Measurements from ENCODE around the gene PLA2G4B. TPM values are rescaled to one million over a fixed set of nuclear protein-coding genes. Genes with fewer than 3 reads are reported as not detected.

The PLA2G4B gene
- total RNA-seq, 4 donors from 2014 or later: 0.13 to 11.5 TPM; not detected in 2

GRCh38 chr15:41822957-41823356, 15.7 kb upstream of the PLA2G4B start:
- Histone ChIP-seq H3K9me3 (no peaks in the 10 kb centered on the region), H3K36me3 (peaks cover 0 to 66% of the 10 kb centered on the region in 2 donors), H3K27me3 (no peaks in the 10 kb centered on the region), H3K27ac (no peak overlapping the region), H3K4me3 (no peak overlapping the region), H3K4me1 (peaks cover 6% of the 10 kb centered on the region in 2 donors)
- in situ Hi-C loops (cut with MboI; ENCODE audit: low sequenced_read_pairs in 4 of 4) (loop anchor here in 1 of 4 donors (25.0 kb wide), 1 partner anchor 211 kb away; no protein-coding TSS in a partner anchor), intact Hi-C loops (cut with DNase I; ENCODE audit: low total_unique reads) (no loop called here)
- ATAC-seq (no peak), DNase-seq (no peak)
- no peak for TF ChIP-seq POLR2A (IDR thresholded peaks at IDR 0.05)
- TF ChIP-seq CTCF (IDR thresholded peaks at IDR 0.05 in 4 of 5, conservative IDR thresholded peaks at IDR 0.05 in 1 of 5): no peak

- ATAC-seq (no peak), DNase-seq (no peak)
- H3K36me3 ChIP-seq: peaks cover 0 to 60% of the 10 kb centered on the region in 2 donors
- TF ChIP-seq CTCF (IDR thresholded peaks at IDR 0.05 in 4 of 5, conservative IDR thresholded peaks at IDR 0.05 in 1 of 5): no peak
- no peak for TF ChIP-seq POLR2A (IDR thresholded peaks at IDR 0.05)
- H3K27ac ChIP-seq: no peak overlapping the region
- no peak overlapping the region for H3K4me3 ChIP-seq
- intact Hi-C loops (cut with DNase I; ENCODE audit: low total_unique reads) (no loop called here), in situ Hi-C loops (cut with MboI; ENCODE audit: low sequenced_read_pairs in 4 of 4) (loop anchor here in 1 of 4 donors (25.0 kb wide), 1 partner anchor 211 kb away; no protein-coding TSS in a partner anchor)
- H3K4me1 ChIP-seq: peaks cover 7 to 8% of the 10 kb centered on the region in 2 donors
- no peaks in the 10 kb centered on the region for H3K9me3 ChIP-seq
- H3K27me3 ChIP-seq: no peaks in the 10 kb centered on the region
Measured at GRCh38 chr15:41823502-41823901, 15.1 kb upstream of the PLA2G4B start.

GRCh38 chr15:41824062-41824745, 14.4 kb upstream of the PLA2G4B start:
- in situ Hi-C loops (cut with MboI; ENCODE audit: low sequenced_read_pairs in 4 of 4): loop anchor here in 1 of 4 donors (25.0 kb wide), 1 partner anchor 212 kb away; no protein-coding TSS in a partner anchor
- no peak for DNase-seq

GRCh38 chr15:41825145-41825544, 13.5 kb upstream of the PLA2G4B start:
- ATAC-seq: no peak
- no peaks in the 10 kb centered on the region for H3K27me3 ChIP-seq
- intact Hi-C loops (cut with DNase I; ENCODE audit: low total_unique reads): loop anchor here (5.0 kb wide), 2 partner anchors 53 to 77 kb away; partner anchors contain the start of gene MAPKBP1
- peaks cover 0 to 45% of the 10 kb centered on the region in 2 donors for H3K36me3 ChIP-seq
- H3K4me1 ChIP-seq: peaks cover 15 to 18% of the 10 kb centered on the region in 2 donors
- no peak for DNase-seq
- in situ Hi-C loops (cut with MboI; ENCODE audit: low sequenced_read_pairs in 4 of 4): no loop called here
- TF ChIP-seq POLR2A (IDR thresholded peaks at IDR 0.05) (no peak), CTCF (IDR thresholded peaks at IDR 0.05 in 4 of 5, conservative IDR thresholded peaks at IDR 0.05 in 1 of 5) (no peak)
- H3K9me3 ChIP-seq: no peaks in the 10 kb centered on the region
- H3K4me3 ChIP-seq: no peak overlapping the region
- H3K27ac ChIP-seq: no peak overlapping the region

More at GRCh38 chr15:41824062-41824745, 14.4 kb upstream of the PLA2G4B start:
- Histone ChIP-seq H3K9me3 (no peaks in the 10 kb centered on the region), H3K36me3 (peaks cover 0 to 53% of the 10 kb centered on the region in 2 donors), H3K27ac (no peak overlapping the region), H3K4me3 (no peak overlapping the region), H3K4me1 (peaks cover 14 to 15% of the 10 kb centered on the region in 2 donors), H3K27me3 (no peaks in the 10 kb centered on the region)
- ATAC-seq: no peak
- intact Hi-C loops (cut with DNase I; ENCODE audit: low total_unique reads): no loop called here
- TF ChIP-seq CTCF (IDR thresholded peaks at IDR 0.05 in 4 of 5, conservative IDR thresholded peaks at IDR 0.05 in 1 of 5) (no peak), POLR2A (IDR thresholded peaks at IDR 0.05) (no peak)
